HepG2 (cell line): Measurements from ENCODE around the gene CD84. TPM values are rescaled to one million over a fixed set of nuclear protein-coding genes. Genes with fewer than 3 reads are reported as not detected.

Experiments used
- ATAC-seq: fragments of 200-7000 bp; cut with Tn5 transposase; 3 replicates; pipeline ENCODE4 v1.9.1; 2020; ENCODE audit warnings: mild to moderate bottlenecking, moderate library complexity
- BruUV-seq: library from RNA; stranded (reverse); fragments of 400-500 nt; replicated peaks from 2 replicates; lab custom pipeline; 2021; lab: Mats Ljungman, UMichigan
- CTCF ChIA-PET: fragments of 300-600 bp; formaldehyde crosslinking; extraction: SDS; loops from one replicate; lab custom pipeline; 2021; ENCODE audit warnings: low total read pairs, inconsistent platforms, low intra/inter-chr PET ratio; lab: Yijun Ruan, JAX
- POLR2A ChIA-PET: fragments of 350-600 bp; sonication (Branson Sonifier 250); formaldehyde crosslinking; loops from one replicate; lab custom pipeline; 2020; ENCODE audit warnings: antibody characterized with exemption, inconsistent platforms; lab: Yijun Ruan, JAX
- DNase-seq: peaks from one replicate; pipeline ENCODE4 v3.0.0-alpha.2; 2015; ENCODE audit warnings: low spot score
- FAIRE-seq: peaks from 3 replicates; lab custom pipeline; 2011; peaks lifted over from hg19 to GRCh38; lab: Jason Lieb, UNC
- H2AFZ ChIP-seq: one replicate; pipeline ENCODE4 v1.6.1; 2011; ENCODE audit warnings: low read length, inconsistent platforms
- H3K27ac ChIP-seq: fragments of 300-600 bp; 3 replicates; pipeline ENCODE4 v1.8.0; 2011; ENCODE audit warnings: mixed run types, mild to moderate bottlenecking, mixed read lengths, low read length, inconsistent platforms; ENCODE audit not compliant: insufficient read depth; ENCODE audit errors: extremely low read length
- H3K27me3 ChIP-seq, 2 experiments: fragments of 200-600 bp in 1 of 2; 2 replicates in 1 of 2; 3 replicates in 1 of 2; pipeline versions ENCODE4 v1.6.0 to v1.8.0; 2011; ENCODE audit warnings: low read length in 2 of 2, mild to moderate bottlenecking in 2 of 2, moderate library complexity in 2 of 2, inconsistent platforms in 1 of 2; ENCODE audit not compliant: insufficient read depth in 2 of 2, control insufficient read depth in 1 of 2
- H3K36me3 ChIP-seq, 2 experiments: fragments of 200-600 bp in 1 of 2; replicated peaks in 1 of 2; 2 replicates in 1 of 2; 3 replicates in 1 of 2; pipeline versions ENCODE4 v1.5.1 to v1.8.0; 2011; ENCODE audit warnings: low read length in 2 of 2, inconsistent platforms in 1 of 2; ENCODE audit not compliant: insufficient read depth in 2 of 2, control insufficient read depth in 1 of 2
- H3K4me1 ChIP-seq: 2 replicates; pipeline ENCODE4 v1.5.1; 2012; ENCODE audit warnings: low read length, inconsistent platforms; ENCODE audit not compliant: insufficient read depth
- H3K4me2 ChIP-seq: 2 replicates; pipeline ENCODE4 v1.6.0; 2011; ENCODE audit warnings: low read depth, low read length, inconsistent platforms
- H3K4me3 ChIP-seq, 3 experiments: fragments of 200-600 bp in 1 of 3; sonication (generic), shearing (Covaris generic) in 1 of 3; replicated peaks in 1 of 3; 2 replicates each; pipeline ENCODE4 v1.5.1; 2011 to 2016; ENCODE audit warnings: low read length in 3 of 3, inconsistent platforms in 2 of 3, low read depth in 2 of 3, mild to moderate bottlenecking in 2 of 3, control low read depth in 1 of 3, mixed read lengths in 1 of 3; ENCODE audit not compliant: insufficient read depth in 1 of 3
- H3K79me2 ChIP-seq: one replicate; pipeline ENCODE4 v1.6.1; 2011; ENCODE audit warnings: low read length, inconsistent platforms; ENCODE audit not compliant: insufficient read depth
- H3K9ac ChIP-seq: 2 replicates; pipeline ENCODE4 v1.6.0; 2011; ENCODE audit warnings: mild to moderate bottlenecking, low read depth, low read length, inconsistent platforms; ENCODE audit not compliant: insufficient read depth
- H3K9me3 ChIP-seq: 2 replicates; pipeline ENCODE4 v1.5.1; 2012; ENCODE audit warnings: mild to moderate bottlenecking, low read length
- H4K20me1 ChIP-seq: 2 replicates; pipeline ENCODE4 v1.6.0; 2011; ENCODE audit warnings: inconsistent platforms, mild to moderate bottlenecking, low read length, moderate library complexity; ENCODE audit not compliant: insufficient read depth
- BORCS8-MEF2B ChIP-seq: sonication (generic); formaldehyde crosslinking; IDR thresholded peaks from 2 replicates; pipeline ENCODE4 v1.8.0; 2022; ENCODE audit warnings: mild to moderate bottlenecking, missing genetic modification reagents
- ERF ChIP-seq: IDR thresholded peaks from 2 replicates; pipeline ENCODE4 v1.6.1; 2018; ENCODE audit warnings: missing biosample characterization, missing genetic modification reagents
- FOXM1 ChIP-seq: sonication (generic); formaldehyde crosslinking; IDR thresholded peaks from 2 replicates; pipeline ENCODE4 v1.5.0; 2020; ENCODE audit warnings: missing genetic modification reagents
- KDM5B ChIP-seq: sonication (generic); formaldehyde crosslinking; IDR thresholded peaks from 2 replicates; pipeline ENCODE4 v1.4.0; 2020; ENCODE audit warnings: missing genetic modification reagents, mild to moderate bottlenecking, borderline replicate concordance
- NFIB ChIP-seq: sonication (generic); formaldehyde crosslinking; IDR thresholded peaks from 2 replicates; pipeline ENCODE4 v1.9.0; 2021; ENCODE audit warnings: missing genetic modification reagents, mild to moderate bottlenecking, borderline replicate concordance
- NFYC ChIP-seq: IDR thresholded peaks from 2 replicates; pipeline ENCODE4 v1.6.1; 2016; ENCODE audit warnings: missing genetic modification reagents, missing compliant biosample characterization
- NR2F6 ChIP-seq, 2 experiments: IDR thresholded peaks; 2 replicates each; pipeline ENCODE4 v1.6.1; 2016; ENCODE audit warnings: antibody characterized with exemption in 1 of 2, mild to moderate bottlenecking in 1 of 2
- PHF8 ChIP-seq: sonication (generic); formaldehyde crosslinking; IDR thresholded peaks from 2 replicates; pipeline ENCODE4 v1.5.0; 2020; ENCODE audit warnings: missing genetic modification reagents
- PTBP1 ChIP-seq: fragments of 200-400 bp; formaldehyde crosslinking; IDR thresholded peaks from 2 replicates; pipeline ENCODE4 v1.6.1; 2018; ENCODE audit warnings: low read length, low read depth; ENCODE audit not compliant: poor library complexity, severe bottlenecking
- RFXAP ChIP-seq: sonication (generic); formaldehyde crosslinking; IDR thresholded peaks from 2 replicates; pipeline ENCODE4 v1.4.0; 2020; ENCODE audit warnings: missing genetic modification reagents, borderline replicate concordance
- SOX5 ChIP-seq: IDR thresholded peaks from 2 replicates; pipeline ENCODE4 v1.6.1; 2016; ENCODE audit warnings: borderline replicate concordance
- ZFP36 ChIP-seq: fragments of 150-350 bp; IDR thresholded peaks from 2 replicates; pipeline ENCODE4 v1.6.1; 2018; ENCODE audit warnings: borderline replicate concordance, low read length, low read depth; ENCODE audit not compliant: partially characterized antibody
- ZNF44 ChIP-seq: sonication (generic); formaldehyde crosslinking; IDR thresholded peaks from 2 replicates; pipeline ENCODE4 v1.5.1; 2020; ENCODE audit warnings: mild to moderate bottlenecking, missing genetic modification reagents
- ZNF558 ChIP-seq: sonication (generic); formaldehyde crosslinking; IDR thresholded peaks from 2 replicates; pipeline ENCODE4 v1.9.0; 2022; ENCODE audit warnings: mild to moderate bottlenecking, missing genetic modification reagents, borderline replicate concordance
- ZNF7 ChIP-seq: IDR thresholded peaks from 2 replicates; pipeline ENCODE4 v1.6.1; 2016; ENCODE audit warnings: missing biosample characterization, missing genetic modification reagents
- WGBS: methylation state at CpG from one replicate; pipeline ENCODE4 v1.1.6; 2017; ENCODE audit warnings: low lambda C conversion rate; 5-methylcytosine and 5-hydroxymethylcytosine counted together
- in situ Hi-C: cut with HindIII; loops from 2 replicates; pipeline ENCODE4 v1.10.0; 2017; ENCODE audit warnings: low pct_unique_long_range_greater_than_20kb; ENCODE audit not compliant: extremely low pct_ligation_motif_present
- intact Hi-C: fragments of 100-400 bp; cut with micrococcal nuclease; formaldehyde crosslinking; loops from one replicate; pipeline ENCODE4 v1.10.0; 2022; ENCODE audit not compliant: unreplicated experiment
- polyA plus RNA-seq, 8 experiments: library from polyadenylated mRNA; depleted of rRNA in 3 of 8; stranded (reverse) in 7 of 8; unstranded in 1 of 8; fragments of >200 nt; fragmentation: Illumina TruSeq in 4 of 8; extraction: Trizol in 4 of 8; gene quantifications; 2 replicates each; pipeline versions ENCODE4 v1.2.1 to v1.2.3, GENCODE V29; 2011 to 2016; ENCODE audit warnings: low read depth in 4 of 8, missing spikeins in 1 of 8, mixed read lengths in 1 of 8; ENCODE audit not compliant: insufficient read depth in 1 of 8
- total RNA-seq, 5 experiments: library from RNA; depleted of rRNA; stranded (reverse); fragments of >200 nt; fragmentation: Illumina TruSeq; extraction: Trizol; gene quantifications; 2 replicates each; pipeline ENCODE4 v1.2.3, GENCODE V29; 2016; ENCODE audit warnings: low read depth in 1 of 5
- TF ChIP-seq, protein P1 (sequence below): sonication (generic); formaldehyde crosslinking; IDR thresholded peaks from 2 replicates; pipeline ENCODE4 v1.8.1; 2023; ENCODE audit warnings: missing genetic modification reagents, mild to moderate bottlenecking, borderline replicate concordance
- TF ChIP-seq, protein P2 (sequence below): sonication (generic); formaldehyde crosslinking; IDR thresholded peaks from 2 replicates; pipeline ENCODE4 v1.4.0; 2020; ENCODE audit warnings: missing genetic modification reagents, borderline replicate concordance

The CD84 gene
- total and polyA plus RNA-seq, 2 of the 13 experiments (the other 11 are each of a cell fraction or from before 2014, with no cell fraction given) = not detected

GRCh38 chr1:160552425-160552824, 26.9 kb downstream of the CD84 start:
- BruUV-seq = no TSS peak
- Histone ChIP-seq H3K27ac (no peak overlapping the region), H3K9ac (no peak overlapping the region), H3K27me3 (no peaks in the 10 kb centered on the region), H3K9me3 (no peaks in the 10 kb centered on the region), H3K4me1 (no peaks in the 10 kb centered on the region), H3K79me2 (no peaks in the 10 kb centered on the region), H3K36me3 (no peaks in the 10 kb centered on the region)
- ChIA-PET CTCF (no interaction called here), POLR2A (no interaction called here)
- in situ Hi-C loops (no loop called here), intact Hi-C loops (no loop called here)
- no peak for DNase-seq
- WGBS = 20% methylated on average over 2 of the region's 2 CpGs
- FAIRE-seq = no peak
- TF ChIP-seq NFYC (CRISPR knock-in tag) = no peak
- no peak for TF ChIP-seq NFIB
- no peak for TF ChIP-seq NR2F6 (IDR thresholded peaks at IDR 0.05)
- no peak for TF ChIP-seq NR2F6 (CRISPR knock-in tag; IDR thresholded peaks at IDR 0.05)
- TF ChIP-seq PTBP1 = no peak
- no peak for TF ChIP-seq ZNF558 (CRISPR knock-in tag)
- TF ChIP-seq PHF8 (CRISPR knock-in tag) = no peak
- no peak for TF ChIP-seq KDM5B (CRISPR knock-in tag)
- no peak for TF ChIP-seq FOXM1 (CRISPR knock-in tag)
- TF ChIP-seq, protein P1, sequence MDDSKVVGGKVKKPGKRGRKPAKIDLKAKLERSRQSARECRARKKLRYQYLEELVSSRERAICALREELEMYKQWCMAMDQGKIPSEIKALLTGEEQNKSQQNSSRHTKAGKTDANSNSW (CRISPR knock-in tag) = no peak
- TF ChIP-seq ZFP36 = no peak
- no peak for TF ChIP-seq ZNF44 (CRISPR knock-in tag)
- TF ChIP-seq ZNF7 (CRISPR knock-in tag) = no peak
- no peak for TF ChIP-seq SOX5 (CRISPR knock-in tag)
- no peak for TF ChIP-seq ERF
- no peak for TF ChIP-seq BORCS8-MEF2B (CRISPR knock-in tag)
- no peak for TF ChIP-seq RFXAP (CRISPR knock-in tag)
- TF ChIP-seq, protein P2, sequence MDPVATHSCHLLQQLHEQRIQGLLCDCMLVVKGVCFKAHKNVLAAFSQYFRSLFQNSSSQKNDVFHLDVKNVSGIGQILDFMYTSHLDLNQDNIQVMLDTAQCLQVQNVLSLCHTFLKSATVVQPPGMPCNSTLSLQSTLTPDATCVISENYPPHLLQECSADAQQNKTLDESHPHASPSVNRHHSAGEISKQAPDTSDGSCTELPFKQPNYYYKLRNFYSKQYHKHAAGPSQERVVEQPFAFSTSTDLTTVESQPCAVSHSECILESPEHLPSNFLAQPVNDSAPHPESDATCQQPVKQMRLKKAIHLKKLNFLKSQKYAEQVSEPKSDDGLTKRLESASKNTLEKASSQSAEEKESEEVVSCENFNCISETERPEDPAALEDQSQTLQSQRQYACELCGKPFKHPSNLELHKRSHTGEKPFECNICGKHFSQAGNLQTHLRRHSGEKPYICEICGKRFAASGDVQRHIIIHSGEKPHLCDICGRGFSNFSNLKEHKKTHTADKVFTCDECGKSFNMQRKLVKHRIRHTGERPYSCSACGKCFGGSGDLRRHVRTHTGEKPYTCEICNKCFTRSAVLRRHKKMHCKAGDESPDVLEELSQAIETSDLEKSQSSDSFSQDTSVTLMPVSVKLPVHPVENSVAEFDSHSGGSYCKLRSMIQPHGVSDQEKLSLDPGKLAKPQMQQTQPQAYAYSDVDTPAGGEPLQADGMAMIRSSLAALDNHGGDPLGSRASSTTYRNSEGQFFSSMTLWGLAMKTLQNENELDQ (CRISPR knock-in tag) = no peak
- TF ChIP-seq, all 625 proteins: peak for 0
- H3K4me2 ChIP-seq = no peak overlapping the region
- H3K4me3 ChIP-seq = no peak overlapping the region
- H2AFZ ChIP-seq = no peak overlapping the region
- H4K20me1 ChIP-seq = no peaks in the 10 kb centered on the region
- ATAC-seq = no peak
